Gastrocnemius medialis (tissue), 4 donors: ENCODE measurements around the gene SWI5. TPM values are rescaled to one million over a fixed set of nuclear protein-coding genes. Genes with fewer than 3 reads are reported as not detected.

Experiments
- ATAC-seq, 2 donors: fragments of 150-250 bp; one replicate each; pipeline ENCODE4 v1.9.1; 2016
- DNase-seq, 2 donors: peaks; one replicate each; pipeline ENCODE4 v3.0.0-alpha.2; 2019
- H3K27ac ChIP-seq, 4 donors: fragments of 200-600 bp; sonication (generic); 1 replicate in 1 of 4; 2 replicates in 3 of 4; pipeline ENCODE4 v1.5.1; 2016 to 2018; ENCODE audit warnings: mild to moderate bottlenecking in 2 of 4, moderate library complexity in 1 of 4
- H3K27me3 ChIP-seq, 3 donors: fragments of 200-600 bp; sonication (generic) in 2 of 3; 1 replicate in 1 of 3; 2 replicates in 2 of 3; pipeline versions ENCODE4 v1.5.1 to v1.6.0; 2016 to 2019; ENCODE audit warnings: mild to moderate bottlenecking in 1 of 3, moderate library complexity in 1 of 3
- H3K36me3 ChIP-seq, 2 donors: fragments of 200-600 bp; sonication (generic) in 1 of 2; one replicate each; pipeline ENCODE4 v1.5.1; 2017 to 2018
- H3K4me1 ChIP-seq, 2 donors: fragments of 200-600 bp; sonication (generic) in 1 of 2; one replicate each; pipeline ENCODE4 v1.5.1; 2016 to 2017; ENCODE audit warnings: mild to moderate bottlenecking in 2 of 2
- H3K4me3 ChIP-seq, 4 donors: fragments of 200-600 bp; sonication (generic) in 3 of 4; 1 replicate in 1 of 4; 2 replicates in 3 of 4; pipeline ENCODE4 v1.5.1; 2016 to 2019; ENCODE audit warnings: mild to moderate bottlenecking in 2 of 4
- H3K9me3 ChIP-seq, 3 donors: fragments of 200-600 bp; sonication (generic) in 2 of 3; 1 replicate in 1 of 3; 2 replicates in 2 of 3; pipeline ENCODE4 v1.5.1; 2016 to 2019
- POLR2A ChIP-seq, 2 donors: fragments of 450-650 bp; IDR thresholded peaks; one replicate each; pipeline ENCODE4 v1.6.1; 2017; ENCODE audit warnings: antibody characterized with exemption in 2 of 2, mild to moderate bottlenecking in 2 of 2, moderate library complexity in 2 of 2
- in situ Hi-C, 4 donors: fragments of 200-750 bp; cut with MboI; loops; one replicate each; pipeline versions ENCODE4 v1.15.0 to v1.8.0; 2017; ENCODE audit warnings: low sequenced_read_pairs in 4 of 4
- intact Hi-C: fragments of 100-400 bp; cut with DNase I; formaldehyde crosslinking; loops from one replicate; pipeline ENCODE4 v1.15.1; 2023; ENCODE audit warnings: low total_unique reads
- microRNA counts, 2 donors: library from miRNA; unstranded; fragments of <30 nt; microRNA quantifications; one replicate each; lab custom pipeline; 2016
- microRNA-seq, 2 donors: library from miRNA; unstranded; fragments of <30 nt; microRNA quantifications; one replicate each; pipeline ENCODE4, GENCODE V29; 2016; ENCODE audit warnings: borderline replicate concordance in 2 of 2
- total RNA-seq, 4 donors: library from RNA; depleted of rRNA; stranded (reverse); fragments of >200 nt; gene quantifications; one replicate each; pipeline versions ENCODE4 v1.1.0 to v1.2.3, GENCODE V29; 2016
- TF ChIP-seq, protein P1 (sequence below), 5 experiments: fragments of 450-650 bp in 3 of 5; fragments of 200-600 bp in 2 of 5; sonication (generic) in 2 of 5; IDR thresholded peaks in 4 of 5; conservative IDR thresholded peaks in 1 of 5; 1 replicate in 4 of 5; 2 replicates in 1 of 5; pipeline ENCODE4 v1.5.1; 2016 to 2019; ENCODE audit warnings: antibody characterized with exemption in 5 of 5, mild to moderate bottlenecking in 3 of 5, moderate library complexity in 3 of 5

SWI5 gene
- total RNA-seq, 4 donors from 2014 or later, result 12.7 to 23.8 (median 13.5) TPM

DNA sequence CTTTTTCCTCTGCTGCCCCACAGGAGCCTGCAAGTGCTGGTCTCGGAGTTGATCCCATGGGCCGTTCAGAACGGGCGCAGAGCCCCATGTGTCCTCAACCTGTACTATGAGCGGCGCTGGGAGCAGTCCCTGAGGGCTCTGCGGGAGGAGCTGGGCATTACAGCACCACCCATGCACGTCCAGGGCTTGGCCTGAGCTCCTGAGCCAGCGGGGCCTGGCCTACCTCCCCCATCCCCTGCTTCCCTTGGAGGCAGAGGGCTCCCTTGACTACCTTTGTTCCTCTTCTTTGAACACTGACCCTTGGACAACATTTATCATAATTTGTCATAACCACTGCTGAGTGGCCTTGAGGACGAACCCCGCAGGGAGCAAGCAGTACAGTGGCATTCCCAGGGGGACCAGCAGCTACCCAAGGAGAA, 57.4 kb downstream of the SWI5 start:
- in situ Hi-C loops, result loop anchor here in 1 of 4 donors (25.0 kb wide), 1 partner anchor 146 kb away; the partner anchor contains the start of gene CIZ1
- DNase-seq (no peak), ATAC-seq (no peak)
- H3K27ac ChIP-seq, result no peak overlapping the region
- peaks cover 0 to 8% of the 10 kb centered on the region in 2 donors for H3K36me3 ChIP-seq
- TF ChIP-seq, protein P1, sequence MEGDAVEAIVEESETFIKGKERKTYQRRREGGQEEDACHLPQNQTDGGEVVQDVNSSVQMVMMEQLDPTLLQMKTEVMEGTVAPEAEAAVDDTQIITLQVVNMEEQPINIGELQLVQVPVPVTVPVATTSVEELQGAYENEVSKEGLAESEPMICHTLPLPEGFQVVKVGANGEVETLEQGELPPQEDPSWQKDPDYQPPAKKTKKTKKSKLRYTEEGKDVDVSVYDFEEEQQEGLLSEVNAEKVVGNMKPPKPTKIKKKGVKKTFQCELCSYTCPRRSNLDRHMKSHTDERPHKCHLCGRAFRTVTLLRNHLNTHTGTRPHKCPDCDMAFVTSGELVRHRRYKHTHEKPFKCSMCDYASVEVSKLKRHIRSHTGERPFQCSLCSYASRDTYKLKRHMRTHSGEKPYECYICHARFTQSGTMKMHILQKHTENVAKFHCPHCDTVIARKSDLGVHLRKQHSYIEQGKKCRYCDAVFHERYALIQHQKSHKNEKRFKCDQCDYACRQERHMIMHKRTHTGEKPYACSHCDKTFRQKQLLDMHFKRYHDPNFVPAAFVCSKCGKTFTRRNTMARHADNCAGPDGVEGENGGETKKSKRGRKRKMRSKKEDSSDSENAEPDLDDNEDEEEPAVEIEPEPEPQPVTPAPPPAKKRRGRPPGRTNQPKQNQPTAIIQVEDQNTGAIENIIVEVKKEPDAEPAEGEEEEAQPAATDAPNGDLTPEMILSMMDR (IDR thresholded peaks at IDR 0.05 in 4 of 5, conservative IDR thresholded peaks at IDR 0.05 in 1 of 5), result no peak
- intact Hi-C loops, result no loop called here
- H3K4me1 ChIP-seq, result no peaks in the 10 kb centered on the region
- no peak overlapping the region for H3K4me3 ChIP-seq
- H3K27me3 ChIP-seq, result no peaks in the 10 kb centered on the region
- no peaks in the 10 kb centered on the region for H3K9me3 ChIP-seq

DNA sequence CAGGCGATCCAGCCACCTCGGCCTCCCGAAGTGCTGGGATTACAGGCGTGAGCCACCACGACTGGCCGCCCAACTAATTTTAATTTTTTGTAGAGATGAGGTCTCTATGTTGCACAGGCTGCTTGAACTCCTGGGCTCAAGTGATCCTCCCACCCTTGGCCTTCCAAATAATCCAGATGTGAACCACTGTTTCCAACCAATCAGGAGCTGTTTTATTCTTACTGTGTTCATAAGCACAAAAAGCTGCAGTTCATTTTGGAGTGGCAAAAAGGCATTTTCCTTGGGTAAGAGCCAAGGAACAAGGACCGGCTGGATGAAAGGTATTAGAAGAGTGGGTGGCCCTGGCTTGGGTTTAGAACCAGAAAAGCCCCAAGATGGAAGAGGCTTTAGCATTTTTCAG, 59.1 kb downstream of the SWI5 start:
- no peaks in the 10 kb centered on the region for H3K27me3 ChIP-seq
- H3K27ac ChIP-seq, result no peak overlapping the region
- TF ChIP-seq POLR2A (IDR thresholded peaks at IDR 0.05), result no peak
- TF ChIP-seq, protein P1 (IDR thresholded peaks at IDR 0.05 in 4 of 5, conservative IDR thresholded peaks at IDR 0.05 in 1 of 5), result no peak
- H3K36me3 ChIP-seq, result peaks cover 0 to 8% of the 10 kb centered on the region in 2 donors
- intact Hi-C loops, result no loop called here
- in situ Hi-C loops, result loop anchor here in 1 of 4 donors (25.0 kb wide), 1 partner anchor 148 kb away; the partner anchor contains the start of gene CIZ1
- no peak overlapping the region for H3K4me3 ChIP-seq
- ATAC-seq, result no peak
- H3K4me1 ChIP-seq, result peaks cover 0 to 5% of the 10 kb centered on the region in 2 donors
- H3K9me3 ChIP-seq, result no peaks in the 10 kb centered on the region
- no peak for DNase-seq

- no peak overlapping the region for H3K4me3 ChIP-seq
- no peak overlapping the region for H3K27ac ChIP-seq
- peaks cover 0 to 8% of the 10 kb centered on the region in 2 donors for H3K36me3 ChIP-seq
- H3K27me3 ChIP-seq, result no peaks in the 10 kb centered on the region
- DNase-seq, result no peak
- intact Hi-C loops, result no loop called here
- H3K9me3 ChIP-seq, result no peaks in the 10 kb centered on the region
- ATAC-seq, result no peak
- TF ChIP-seq, protein P1 (IDR thresholded peaks at IDR 0.05 in 4 of 5, conservative IDR thresholded peaks at IDR 0.05 in 1 of 5), result no peak
- no peak for TF ChIP-seq POLR2A (IDR thresholded peaks at IDR 0.05)
- in situ Hi-C loops, result loop anchor here in 1 of 4 donors (25.0 kb wide), 1 partner anchor 149 kb away; the partner anchor contains the start of gene CIZ1
- H3K4me1 ChIP-seq, result peaks cover under 1 to 7% of the 10 kb centered on the region in 2 donors
Measured at GRCh38 chr9:128335914-128336313, 59.8 kb downstream of the SWI5 start.

DNA sequence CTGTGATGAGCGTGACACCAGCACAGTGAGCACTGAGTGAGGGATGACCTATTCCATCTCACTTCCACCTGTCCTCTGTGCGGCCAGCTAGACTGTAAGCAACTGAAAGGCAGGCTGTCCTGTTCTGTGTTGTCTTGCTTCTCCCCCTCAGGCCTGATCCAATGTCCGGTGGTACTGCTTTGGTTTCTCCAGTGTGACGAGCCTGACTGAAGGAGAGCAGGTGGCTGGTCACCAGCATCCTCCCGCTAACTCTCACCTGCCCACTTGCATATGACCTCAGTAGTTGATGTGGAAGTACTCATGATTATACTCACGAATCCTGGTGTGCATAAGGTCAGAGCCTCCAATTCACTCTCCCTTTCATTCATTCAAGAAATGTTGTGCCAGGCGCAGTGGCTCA, 61.9 kb downstream of the SWI5 start:
- Histone ChIP-seq H3K27ac (no peak overlapping the region), H3K4me3 (no peak overlapping the region), H3K36me3 (peaks cover 0 to 4% of the 10 kb centered on the region in 2 donors), H3K4me1 (peaks cover 5 to 15% of the 10 kb centered on the region in 2 donors), H3K9me3 (no peaks in the 10 kb centered on the region), H3K27me3 (no peaks in the 10 kb centered on the region)
- in situ Hi-C loops (loop anchor here in 1 of 4 donors (25.0 kb wide), 1 partner anchor 151 kb away; the partner anchor contains the start of gene CIZ1), intact Hi-C loops (no loop called here)
- ATAC-seq (no peak), DNase-seq (no peak)
- TF ChIP-seq POLR2A (IDR thresholded peaks at IDR 0.05), result no peak
- TF ChIP-seq, protein P1 (IDR thresholded peaks at IDR 0.05 in 4 of 5, conservative IDR thresholded peaks at IDR 0.05 in 1 of 5), result no peak

MicroRNA genes within 50 kb of the gene (microRNA counts, 767-probe panel; counts per million panel counts)
- microRNA hsa-miR-199b-5p (lab: Ali Mortazavi, UCI) (6,969 to 8,842 counts per million in 2 donors), microRNA hsa-miR-3154 (lab: Ali Mortazavi, UCI) (356 to 448 counts per million in 2 donors)

Small RNA genes within 50 kb of the gene (microRNA-seq; reads per million reads assigned to microRNA genes)
- gene MIR199B, result 476 to 564 reads per million in 2 donors
- 0 to 2.4 reads per million in 2 donors for gene MIR3154

Other genes with a start within 250 kb of the SWI5 start
- 1 to 10 TPM; 3.6 to 7.4 (median 6.9) TPM for gene NAIF1, start 209.0 kb upstream of the SWI5 start, total RNA-seq
- 10 to 100 TPM; 26.9 to 98.7 (median 46.0) TPM for gene SLC25A25, start 208.0 kb upstream of the SWI5 start, total RNA-seq
- gene PTGES2, start 148.5 kb upstream of the SWI5 start, total RNA-seq, result 100 to 1,000 TPM in 3 of 4 donors, 10 to 100 TPM in 1; 95.2 to 266 (median 155) TPM
- under 1 TPM in 1 of 4 donors, not detected in 3; 1.00 TPM for gene LCN2, start 126.8 kb upstream of the SWI5 start, total RNA-seq
- gene BBLN, start 116.0 kb upstream of the SWI5 start, total RNA-seq, result 100 to 1,000 TPM in 3 of 4 donors, 10 to 100 TPM in 1; 73.5 to 145 (median 132) TPM
- 10 to 100 TPM; 47.8 to 61.3 (median 53.0) TPM for gene CIZ1, start 84.7 kb upstream of the SWI5 start, total RNA-seq
- gene DNM1, start 72.9 kb upstream of the SWI5 start, total RNA-seq, result 1 to 10 TPM; 1.8 to 3.8 (median 2.0) TPM
- gene GOLGA2, start 269 bp upstream of the SWI5 start, total RNA-seq, result 10 to 100 TPM; 68.9 to 84.6 (median 78.5) TPM
- gene TRUB2, start 46.2 kb downstream of the SWI5 start, total RNA-seq, result 10 to 100 TPM in 3 of 4 donors, 1 to 10 TPM in 1; 7.1 to 18.1 (median 14.3) TPM
- 10 to 100 TPM; 25.1 to 42.4 (median 34.3) TPM for gene COQ4, start 46.6 kb downstream of the SWI5 start, total RNA-seq
- gene SLC27A4, start 64.3 kb downstream of the SWI5 start, total RNA-seq, result 10 to 100 TPM; 10.9 to 30.4 (median 26.1) TPM
- gene URM1, start 95.1 kb downstream of the SWI5 start, total RNA-seq, result 10 to 100 TPM; 24.1 to 34.1 (median 32.9) TPM
- 1 to 10 TPM; 1.1 to 6.1 (median 2.3) TPM for gene CERCAM, start 144.6 kb downstream of the SWI5 start, total RNA-seq
- 10 to 100 TPM in 2 of 4 donors, 1 to 10 TPM in 2; 8.5 to 11.0 (median 9.9) TPM for gene ODF2, start 179.7 kb downstream of the SWI5 start, total RNA-seq
- 10 to 100 TPM; 31.4 to 56.7 (median 32.7) TPM for gene GLE1, start 228.4 kb downstream of the SWI5 start, total RNA-seq